Measurements from ENCODE around the gene ZC2HC1B. TPM values are rescaled to one million over a fixed set of nuclear protein-coding genes. Genes with fewer than 3 reads are reported as not detected.

The ZC2HC1B gene
- total and polyA plus RNA-seq, 2 of the 8 experiments (the other 6 are each of a cell fraction or from before 2014, with no cell fraction given), result not detected

GRCh38 chr6:143949962-143950361, 85.7 kb downstream of the ZC2HC1B start:
- WGBS, 2 experiments (ENCODE audit: extremely low coverage in 1 of 2, insufficient coverage in 1 of 2, insufficient read length in 1 of 2, insufficient replicate concordance in 2 of 2, low coverage in 1 of 2, low lambda C conversion rate in 2 of 2, missing lambda C conversion rate in 1 of 2), result 96% methylated on average over 9 of the region's 9 CpGs; no CpG with 5 or more reads in 1 of the 2 experiments
- no peak for DNase-seq (ENCODE audit: low read depth in 1 of 2, low spot score in 2 of 2)
- Histone ChIP-seq H4K20me1 (replicated peaks in 1 of 2; ENCODE audit: control insufficient read depth in 1 of 2, insufficient read depth in 2 of 2, low read length in 2 of 2) (no peaks in the 10 kb centered on the region), H3K9me3 (ENCODE audit: insufficient read depth in 2 of 2, low read depth in 1 of 2, low read length in 1 of 2) (peaks cover 5 to 6% of the 10 kb centered on the region in 2 experiments), H3K18ac (ENCODE audit: extremely low read depth, low read length) (no peak overlapping the region), H2BK20ac (ENCODE audit: low read length) (no peak overlapping the region), H3K79me1 (ENCODE audit: low read depth, low read length) (no peaks in the 10 kb centered on the region), H3K23ac (ENCODE audit: insufficient read length) (no peak overlapping the region), H3K36me3 (ENCODE audit: control insufficient read depth in 2 of 4, insufficient read depth in 4 of 4, low read length in 3 of 4) (no peaks in the 10 kb centered on the region; a peak in 1 of 8 replicates), H3K23me2 (ENCODE audit: low read depth, low read length) (no peaks in the 10 kb centered on the region), H3K9ac (replicated peaks in 1 of 4; ENCODE audit: extremely low read depth in 1 of 4, low read depth in 3 of 4, low read length in 3 of 4) (no peak overlapping the region), H2BK12ac (ENCODE audit: low read depth, low read length) (no peak overlapping the region), H2AFZ (ENCODE audit: low read length) (no peak overlapping the region), H2BK120ac (replicated peaks; ENCODE audit: low read depth, low read length) (no peak overlapping the region), H3K4me1 (replicated peaks in 1 of 4; ENCODE audit: control insufficient read depth in 3 of 4, insufficient read depth in 4 of 4, low read length in 3 of 4) (peaks cover 0 to 4% (median 1%) of the 10 kb centered on the region in 4 experiments; a peak in 4 of 7 replicates), H4K91ac (replicated peaks; ENCODE audit: insufficient read length, low read length) (no peak overlapping the region), H3K79me2 (ENCODE audit: control insufficient read depth in 1 of 2, insufficient read depth in 2 of 2, low read length in 2 of 2) (no peaks in the 10 kb centered on the region), H3K14ac (ENCODE audit: insufficient read length) (no peak overlapping the region), H3K4me3 (ENCODE audit: extremely low read depth in 1 of 4, insufficient read depth in 2 of 4, low read depth in 3 of 4, low read length in 4 of 4) (no peak overlapping the region), H4K8ac (ENCODE audit: extremely low read depth, insufficient read depth, low read length) (no peak overlapping the region), H4K5ac (ENCODE audit: insufficient read length, low read depth, low read length) (no peak overlapping the region), H2AK5ac (ENCODE audit: low read depth, low read length) (no peak overlapping the region), H3K27ac (ENCODE audit: low read depth, low read length) (no peak overlapping the region), H3K56ac (replicated peaks; ENCODE audit: insufficient read length, low read depth, low read length) (no peak overlapping the region), H3K4me2 (ENCODE audit: insufficient read depth in 1 of 2, low read depth in 2 of 2, low read length in 2 of 2) (no peak overlapping the region), H3K4ac (replicated peaks; ENCODE audit: insufficient read length, low read depth, low read length) (no peak overlapping the region), H2BK15ac (ENCODE audit: low read length) (no peak overlapping the region), H3K27me3 (replicated peaks in 1 of 4; ENCODE audit: control insufficient read depth in 3 of 4, extremely low read depth in 1 of 4, insufficient read depth in 3 of 4, low read length in 3 of 4) (peaks cover 0 to 3% (median 1%) of the 10 kb centered on the region in 4 experiments; a peak in 3 of 7 replicates), H2BK5ac (ENCODE audit: low read depth, low read length) (no peak overlapping the region)
- ChIA-PET POLR2A (ENCODE audit: partially characterized antibody) (no interaction called here), CTCF (ENCODE audit: partially characterized antibody) (interaction anchor here (1.2 to 18.3 kb wide), 5 partner anchors 9 to 65 kb away, joined by 4 to 591 read pairs (median 11); no protein-coding TSS in a partner anchor)
- no peak for FAIRE-seq
- TF ChIP-seq MAFK (IDR thresholded peaks at IDR 0.05; ENCODE audit: low read depth, low read length) (no peak), JUN (IDR thresholded peaks at IDR 0.05; ENCODE audit: low read depth, low read length) (no peak), NANOG (IDR thresholded peaks at IDR 0.05; ENCODE audit: insufficient read depth, low read depth, low read length, poor library complexity, severe bottlenecking) (no peak), BRCA1 (IDR thresholded peaks at IDR 0.05; ENCODE audit: low read depth, low read length) (no peak), CTCF (IDR thresholded peaks at IDR 0.05; ENCODE audit: control extremely low read depth in 1 of 3, insufficient read depth in 1 of 3, low read depth in 1 of 3, low read length in 3 of 3) (no peak), SAP30 (IDR thresholded peaks at IDR 0.05; ENCODE audit: insufficient read depth, insufficient replicate concordance, low read length) (no peak), TBP (IDR thresholded peaks at IDR 0.05; ENCODE audit: low read depth, low read length) (no peak)
- TF ChIP-seq, protein P1, sequence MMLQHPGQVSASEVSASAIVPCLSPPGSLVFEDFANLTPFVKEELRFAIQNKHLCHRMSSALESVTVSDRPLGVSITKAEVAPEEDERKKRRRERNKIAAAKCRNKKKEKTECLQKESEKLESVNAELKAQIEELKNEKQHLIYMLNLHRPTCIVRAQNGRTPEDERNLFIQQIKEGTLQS (IDR thresholded peaks at IDR 0.05; ENCODE audit: insufficient read depth, low read depth, low read length), result no peak
- TF ChIP-seq, protein P2, sequence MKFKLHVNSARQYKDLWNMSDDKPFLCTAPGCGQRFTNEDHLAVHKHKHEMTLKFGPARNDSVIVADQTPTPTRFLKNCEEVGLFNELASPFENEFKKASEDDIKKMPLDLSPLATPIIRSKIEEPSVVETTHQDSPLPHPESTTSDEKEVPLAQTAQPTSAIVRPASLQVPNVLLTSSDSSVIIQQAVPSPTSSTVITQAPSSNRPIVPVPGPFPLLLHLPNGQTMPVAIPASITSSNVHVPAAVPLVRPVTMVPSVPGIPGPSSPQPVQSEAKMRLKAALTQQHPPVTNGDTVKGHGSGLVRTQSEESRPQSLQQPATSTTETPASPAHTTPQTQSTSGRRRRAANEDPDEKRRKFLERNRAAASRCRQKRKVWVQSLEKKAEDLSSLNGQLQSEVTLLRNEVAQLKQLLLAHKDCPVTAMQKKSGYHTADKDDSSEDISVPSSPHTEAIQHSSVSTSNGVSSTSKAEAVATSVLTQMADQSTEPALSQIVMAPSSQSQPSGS (IDR thresholded peaks at IDR 0.05; ENCODE audit: low read length), result no peak
